Measurements from ENCODE around the gene LRP1B. TPM values are rescaled to one million over a fixed set of nuclear protein-coding genes. Genes with fewer than 3 reads are reported as not detected.
"Not testable (repeated sequence)": the region's sequence is repeated elsewhere in the genome, so short reads cannot be mapped to it uniquely, and the experiment has no call there.

LRP1B gene
- polyA plus RNA-seq, 3 donors = 0.77 to 1.1 (median 1.1) TPM

DNA sequence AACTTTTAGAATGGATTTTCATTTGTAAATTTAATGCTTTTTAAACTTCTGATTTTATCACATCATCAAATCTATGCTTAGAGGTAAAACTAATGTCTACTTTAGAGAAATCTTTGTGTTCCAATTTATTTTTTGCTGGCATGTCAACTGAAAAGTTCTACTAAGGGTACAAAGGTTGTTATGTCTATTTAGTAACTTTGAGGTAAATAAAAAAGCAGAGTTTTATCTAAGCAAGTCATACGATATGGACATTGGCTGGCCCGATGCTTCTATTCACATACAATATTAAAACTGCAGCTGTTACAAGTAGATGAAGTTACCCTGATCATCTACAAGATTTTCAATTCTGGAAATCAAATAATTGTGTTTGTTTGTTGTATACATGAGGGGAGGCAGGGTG lies 1575.1 kb downstream of the LRP1B start:
- DNase-seq (ENCODE audit: extremely low read depth in 1 of 11, low read depth in 9 of 11, low spot score in 4 of 11) = no peak

DNA sequence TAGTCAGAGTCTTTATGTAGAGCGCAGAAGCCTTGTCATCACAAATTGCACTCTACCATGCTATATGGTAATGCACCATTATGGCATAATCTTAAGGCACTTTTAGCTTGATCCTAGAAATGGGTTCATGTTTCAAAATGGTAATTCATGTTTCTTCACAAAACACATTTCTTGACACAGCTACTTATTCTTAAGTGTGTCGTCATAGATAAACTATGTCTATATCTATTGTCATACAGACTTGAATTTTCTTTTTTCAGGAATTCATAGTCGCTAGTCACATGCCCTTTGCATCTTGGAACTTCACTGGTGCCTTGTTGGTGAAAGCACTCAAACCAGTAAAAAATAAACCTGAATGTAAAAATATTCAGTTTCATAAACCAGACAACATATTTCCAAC lies 1578.2 kb downstream of the LRP1B start:
- no peak for DNase-seq (ENCODE audit: extremely low read depth in 1 of 11, low read depth in 9 of 11, low spot score in 4 of 11)

DNA sequence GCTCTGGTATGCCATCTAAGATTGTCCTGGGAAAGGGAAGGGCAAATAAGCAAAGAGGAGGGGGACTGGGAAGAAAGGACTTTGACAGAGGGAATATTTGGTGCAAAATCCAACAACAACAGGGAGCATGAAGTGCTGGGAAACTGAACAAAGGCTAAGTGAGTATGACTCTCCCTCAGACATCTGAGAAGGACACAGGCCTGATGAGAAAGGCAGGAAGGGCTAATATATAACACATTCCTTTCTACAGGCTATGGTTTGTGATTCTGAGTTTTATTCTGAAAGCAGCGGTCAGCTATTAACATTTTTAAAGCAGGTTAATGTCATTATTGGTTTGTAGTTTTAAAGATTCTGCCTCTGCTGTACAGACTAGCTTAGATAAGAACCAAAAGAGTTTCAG lies 1579.5 kb downstream of the LRP1B start:
- DNase-seq (ENCODE audit: extremely low read depth in 1 of 11, low read depth in 9 of 11, low spot score in 4 of 11) = peak in 7 of 11 donors; percentile 3 to 40 (median 19)

DNA sequence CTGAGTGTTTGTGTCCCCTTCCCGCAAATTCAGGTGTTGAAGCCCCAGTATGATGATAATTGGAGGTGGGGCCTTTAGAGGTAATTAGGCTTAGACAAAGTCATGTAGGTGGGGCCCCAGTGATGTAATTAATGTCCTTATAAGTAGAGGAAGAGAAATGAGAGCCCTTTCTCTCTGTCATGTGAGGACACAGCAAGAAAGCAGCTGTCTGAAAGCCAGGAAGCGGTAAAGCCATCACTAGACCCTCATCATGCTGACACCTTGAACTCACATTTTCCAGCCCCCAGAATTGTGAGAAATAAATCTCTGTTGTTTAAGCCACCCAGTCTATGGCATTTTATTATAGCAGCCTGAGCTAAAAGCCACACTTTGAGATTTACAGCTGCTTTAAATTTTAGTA lies 1580.0 kb downstream of the LRP1B start:
- DNase-seq (ENCODE audit: extremely low read depth in 1 of 11, low read depth in 9 of 11, low spot score in 4 of 11) = peak in 3 of 11 donors; percentile 3 to 9 (median 5)

DNA sequence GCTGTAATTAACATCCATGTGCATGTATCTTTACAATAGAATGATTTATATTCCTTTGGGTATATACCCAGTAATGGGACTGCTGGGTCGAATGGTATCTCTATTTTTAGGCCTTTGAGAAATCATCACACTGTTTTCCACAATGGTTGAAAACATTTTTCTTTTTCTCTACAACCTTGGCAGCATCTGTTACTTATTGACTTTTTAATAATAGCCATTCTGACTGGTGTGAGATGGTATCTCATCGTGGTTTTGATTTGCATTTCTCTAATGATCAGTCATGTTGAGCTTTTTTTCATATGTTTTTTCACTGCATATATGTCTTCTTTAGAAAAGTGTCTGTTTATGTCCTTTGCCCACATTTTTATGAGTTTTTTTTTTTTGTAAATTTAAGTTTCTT lies 1586.0 kb downstream of the LRP1B start:
- DNase-seq (ENCODE audit: extremely low read depth in 1 of 11, low read depth in 9 of 11, low spot score in 4 of 11) = not testable (repeated sequence)

DNA sequence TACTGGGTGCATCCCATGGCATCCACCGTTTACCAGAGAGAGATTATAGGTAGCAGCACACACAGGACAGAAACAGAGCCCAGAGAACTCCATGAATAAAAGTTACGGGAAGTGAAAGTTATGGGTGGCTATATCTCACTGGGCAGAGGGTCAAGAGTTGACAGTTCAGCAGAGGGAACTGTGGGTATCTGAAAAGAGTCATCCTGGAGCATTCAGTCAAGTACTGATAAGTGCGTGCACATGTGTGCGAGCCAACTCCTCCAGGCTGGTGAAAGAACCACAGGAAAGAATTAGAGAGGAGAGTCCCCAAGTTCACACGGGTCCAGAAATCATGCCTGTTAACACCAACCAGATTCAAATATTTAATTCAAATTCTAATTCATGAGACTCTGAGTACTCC lies 1588.2 kb downstream of the LRP1B start:
- DNase-seq (ENCODE audit: extremely low read depth in 1 of 11, low read depth in 9 of 11, low spot score in 4 of 11) = no peak

DNA sequence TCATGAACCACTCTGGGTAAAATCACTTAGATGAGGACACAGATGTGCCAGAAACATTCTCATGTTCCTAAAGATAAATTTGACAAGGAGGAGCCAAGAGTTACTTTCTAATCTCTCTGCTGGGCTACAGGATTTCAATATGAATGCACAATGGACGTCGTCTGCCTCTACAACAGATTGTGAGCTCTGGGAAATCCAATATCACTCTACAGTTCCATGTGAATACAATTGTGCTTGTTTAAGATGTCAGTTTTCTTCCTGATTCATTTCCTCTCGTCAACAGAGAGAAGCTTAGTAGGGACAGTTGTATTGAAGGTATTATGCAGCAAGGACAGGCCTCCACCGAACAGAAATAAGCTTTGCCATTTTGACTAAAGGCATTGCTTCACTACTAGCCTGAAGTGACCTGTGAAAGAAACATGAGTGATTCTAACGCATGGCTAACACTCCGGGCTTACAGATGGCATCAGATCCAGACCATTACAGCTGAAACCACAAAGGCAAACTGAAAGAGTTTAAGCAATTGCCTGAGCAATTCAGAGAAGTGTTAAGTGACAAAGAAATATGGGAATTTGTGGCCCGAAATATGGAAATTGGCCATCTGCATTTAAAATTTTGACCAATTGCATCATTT lies 1591.5 kb downstream of the LRP1B start:
- DNase-seq (ENCODE audit: extremely low read depth in 1 of 11, low read depth in 9 of 11, low spot score in 4 of 11) = no peak

DNA sequence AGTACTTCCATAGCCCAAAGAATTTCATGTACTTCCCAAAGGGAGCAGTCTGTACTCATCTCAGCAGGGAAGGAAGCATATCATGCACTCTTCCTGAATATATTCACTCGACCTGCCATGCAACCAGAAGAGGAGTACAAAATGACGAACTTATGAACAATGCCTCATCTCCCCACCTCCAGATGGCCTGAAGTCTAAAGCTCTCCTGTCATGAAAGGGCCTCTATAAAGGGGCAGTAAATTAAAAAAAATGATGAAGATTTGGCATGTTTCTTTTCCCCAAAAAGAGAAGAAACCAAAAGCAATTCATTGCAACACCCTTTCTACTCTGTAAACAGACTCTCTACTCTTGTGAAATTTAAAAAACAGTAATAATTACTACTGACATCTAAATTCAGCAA lies 1601.1 kb downstream of the LRP1B start:
- DNase-seq (ENCODE audit: extremely low read depth in 1 of 11, low read depth in 9 of 11, low spot score in 4 of 11) = no peak

DNA sequence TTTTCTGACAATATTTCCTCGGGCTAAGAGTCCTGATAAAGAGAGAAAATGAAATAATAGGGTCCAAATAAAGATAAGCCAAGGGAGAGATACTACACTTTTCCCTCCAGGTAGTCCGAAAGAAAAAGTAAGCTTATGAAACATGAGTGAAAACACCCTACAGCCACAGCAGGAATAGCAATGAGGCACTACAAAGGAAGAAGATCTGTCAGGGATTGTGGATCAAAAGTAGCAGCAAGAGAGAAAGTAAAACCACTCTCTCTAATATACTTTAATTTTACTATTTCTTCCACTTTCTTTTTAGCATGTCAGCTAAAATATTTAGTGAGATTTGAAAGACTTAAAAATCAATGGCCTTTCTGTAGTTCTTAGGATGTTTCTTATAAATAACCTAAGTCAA lies 1601.8 kb downstream of the LRP1B start:
- no peak for DNase-seq (ENCODE audit: extremely low read depth in 1 of 11, low read depth in 9 of 11, low spot score in 4 of 11)

DNA sequence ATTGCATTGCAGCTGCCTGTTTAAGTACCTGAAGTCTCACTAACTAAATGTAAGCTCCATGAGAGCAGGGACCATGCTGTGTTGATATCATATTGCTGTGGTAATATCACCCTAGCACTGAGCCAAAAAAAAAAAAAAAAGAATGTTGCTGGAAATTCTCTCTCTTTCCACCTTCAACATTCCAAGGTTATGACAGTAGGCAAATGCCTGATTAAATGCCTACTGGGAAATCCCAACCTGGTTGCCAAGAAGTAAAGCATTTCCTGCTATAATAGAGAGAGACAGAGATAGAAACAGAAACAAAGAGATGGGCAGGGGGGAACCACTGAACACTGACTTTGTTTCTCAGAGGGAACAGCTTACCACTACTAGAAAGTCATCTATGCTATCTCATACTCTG lies 1604.2 kb downstream of the LRP1B start:
- DNase-seq (ENCODE audit: extremely low read depth in 1 of 11, low read depth in 9 of 11, low spot score in 4 of 11) = no peak

DNA sequence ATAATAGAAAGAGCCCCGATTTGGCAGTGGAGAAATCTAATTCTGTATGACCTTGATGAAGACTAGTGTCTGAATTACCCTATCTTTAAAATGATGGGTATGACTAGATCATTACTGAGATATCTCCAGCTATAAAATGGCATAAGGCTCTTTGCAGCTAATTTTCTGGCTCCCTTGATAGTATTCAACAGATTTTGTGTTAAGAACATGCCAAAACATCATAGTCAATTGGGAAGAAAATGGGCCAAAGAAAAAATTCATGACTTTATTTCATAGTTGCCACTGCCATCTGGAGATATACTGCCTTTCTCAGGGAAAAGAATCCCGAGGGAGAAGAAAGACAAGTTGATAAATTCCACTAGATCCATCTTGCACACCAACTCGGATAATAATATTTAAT lies 1618.7 kb downstream of the LRP1B start:
- DNase-seq (ENCODE audit: extremely low read depth in 1 of 11, low read depth in 9 of 11, low spot score in 4 of 11) = no peak

DNA sequence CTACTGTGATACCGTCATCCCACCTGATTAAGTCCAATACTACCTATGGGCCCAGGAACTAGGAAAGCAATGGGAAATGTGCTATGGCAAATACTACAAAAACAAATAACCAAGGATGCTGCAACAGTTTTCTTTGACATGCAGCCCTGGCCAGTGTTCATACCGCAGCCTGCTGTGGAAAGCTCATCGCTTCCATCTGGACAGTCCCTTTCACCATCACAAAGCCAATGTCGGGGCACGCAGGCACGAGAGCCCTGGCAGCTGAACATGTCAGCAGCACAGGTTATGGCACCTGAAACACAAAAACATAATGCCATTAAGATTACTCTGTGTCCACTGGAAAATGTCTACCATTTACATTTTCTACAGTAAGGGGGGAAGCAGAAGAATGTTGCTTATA lies 1621.1 kb downstream of the LRP1B start:
- DNase-seq (ENCODE audit: extremely low read depth in 1 of 11, low read depth in 9 of 11, low spot score in 4 of 11) = no peak

DNA sequence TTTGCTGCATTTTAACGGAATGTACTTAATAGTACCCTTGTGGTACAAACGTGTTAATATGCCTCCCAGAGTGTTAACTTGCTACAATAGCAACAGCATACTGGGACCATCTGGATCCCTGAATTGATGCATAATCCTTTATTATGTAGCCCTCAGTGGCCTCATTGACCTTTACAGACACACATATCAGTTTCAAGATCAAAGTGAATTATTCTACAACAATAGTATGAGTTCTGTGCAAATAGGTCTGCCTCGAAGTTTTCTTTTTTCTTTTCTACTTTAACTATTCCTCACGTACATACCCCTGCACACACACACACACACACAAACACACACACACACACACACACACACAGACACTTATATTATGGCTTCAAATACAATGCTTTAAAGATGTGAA lies 1622.1 kb downstream of the LRP1B start:
- no peak for DNase-seq (ENCODE audit: extremely low read depth in 1 of 11, low read depth in 9 of 11, low spot score in 4 of 11)

DNA sequence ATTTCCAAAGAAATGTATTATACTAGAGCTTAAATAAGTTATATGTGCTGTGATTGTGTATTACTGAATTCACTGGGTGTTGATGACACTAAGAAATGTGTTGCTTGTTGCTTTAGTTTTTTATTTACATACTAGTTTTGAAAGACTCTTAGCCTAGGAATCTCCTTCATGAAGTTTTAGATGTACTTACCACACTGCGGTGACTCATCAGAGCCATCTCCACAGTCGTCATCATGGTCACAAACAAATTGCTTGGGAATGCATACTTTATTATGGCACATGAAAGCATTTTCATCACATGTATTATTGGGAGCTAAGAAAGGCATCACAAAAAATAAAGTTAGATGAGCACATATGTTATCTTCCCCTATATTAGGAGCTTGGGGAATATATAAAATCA lies 1624.2 kb downstream of the LRP1B start:
- DNase-seq (ENCODE audit: extremely low read depth in 1 of 11, low read depth in 9 of 11, low spot score in 4 of 11) = no peak

DNA sequence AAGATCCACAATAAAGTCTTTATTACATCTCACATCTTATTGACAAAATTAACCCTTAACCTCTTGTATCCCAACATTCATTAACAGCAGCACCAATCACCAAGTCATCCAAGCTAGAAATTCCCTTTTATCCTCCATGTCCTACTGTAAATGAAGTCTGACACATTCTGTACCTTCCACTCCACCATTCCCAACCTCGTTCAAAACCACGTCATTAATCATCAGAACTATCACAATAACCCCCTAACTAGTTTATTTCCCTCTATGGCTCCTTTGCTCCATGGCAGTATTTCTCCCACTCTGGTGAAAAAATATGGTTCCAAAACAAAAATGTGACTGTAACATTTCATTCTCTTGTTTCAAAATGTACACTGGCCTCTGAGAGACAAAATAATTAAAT lies 1626.2 kb downstream of the LRP1B start:
- no peak for DNase-seq (ENCODE audit: extremely low read depth in 1 of 11, low read depth in 9 of 11, low spot score in 4 of 11)

DNA sequence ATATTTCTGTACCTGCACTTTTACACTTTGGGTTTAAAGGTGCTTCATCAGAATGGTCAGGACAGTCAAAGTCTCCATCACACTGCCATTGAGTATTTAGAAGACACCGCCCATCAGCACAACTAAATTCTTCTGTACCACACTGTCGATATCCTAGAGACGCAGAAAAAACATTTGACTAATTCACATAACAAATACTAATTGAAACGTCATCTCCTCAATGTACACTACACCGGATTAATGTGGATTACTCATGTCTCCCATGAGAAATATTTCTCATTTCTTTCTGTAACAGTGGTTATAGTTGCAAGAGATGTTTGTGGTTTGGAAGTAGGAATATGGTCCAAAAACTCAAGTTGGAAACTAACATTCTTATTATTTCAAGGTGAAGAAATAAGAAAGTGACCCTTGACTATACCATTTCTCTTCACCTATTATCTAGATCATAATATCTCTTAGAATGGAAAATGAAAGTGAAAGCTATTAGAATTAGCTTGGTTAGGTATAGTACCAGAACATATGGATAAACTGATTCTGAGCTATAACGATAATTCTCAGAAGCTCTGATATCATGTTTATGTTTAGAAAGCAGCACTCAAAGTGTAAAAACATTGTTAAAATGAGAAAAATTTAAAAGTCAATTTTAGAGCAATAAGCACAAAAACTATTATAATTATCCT lies 1627.7 kb downstream of the LRP1B start:
- DNase-seq (ENCODE audit: extremely low read depth in 1 of 11, low read depth in 9 of 11, low spot score in 4 of 11) = no peak

DNA sequence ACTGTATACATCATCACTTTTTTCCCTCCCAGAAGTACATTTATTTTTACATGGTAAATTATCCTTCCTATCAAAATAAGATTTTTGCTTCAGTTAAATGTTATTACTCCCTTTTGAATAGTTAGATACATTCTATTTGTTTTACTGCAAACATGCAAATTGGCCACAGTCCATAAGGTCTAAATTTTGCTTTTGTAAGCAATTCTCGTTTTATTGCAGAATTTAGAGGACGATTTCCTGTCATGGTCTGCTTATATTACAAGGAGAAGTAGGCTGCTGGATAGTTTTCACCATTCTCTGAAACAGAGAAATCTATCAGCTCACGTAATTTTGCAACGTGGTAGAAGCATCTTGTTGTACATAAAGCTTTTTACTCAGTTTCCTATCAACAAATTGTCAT lies 1632.5 kb downstream of the LRP1B start:
- no peak for DNase-seq (ENCODE audit: extremely low read depth in 1 of 11, low read depth in 9 of 11, low spot score in 4 of 11)

DNA sequence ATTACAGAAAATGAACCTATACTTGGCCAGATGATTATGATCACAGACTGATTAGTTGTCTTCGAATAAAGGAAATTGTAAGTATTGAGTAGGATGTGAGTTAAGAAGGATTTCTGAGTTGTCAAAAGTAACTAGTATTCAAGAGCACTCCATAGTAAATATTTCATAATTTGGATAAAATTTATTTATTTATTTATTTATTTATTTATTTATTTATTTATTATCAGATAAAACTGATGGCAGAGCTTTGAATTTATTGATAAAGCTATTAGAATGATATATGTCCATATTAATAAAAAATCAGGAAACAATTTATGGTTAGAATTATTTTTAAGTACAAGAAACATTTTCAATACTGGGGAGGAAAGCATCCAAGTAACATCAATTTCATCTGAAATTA lies 1634.1 kb downstream of the LRP1B start:
- DNase-seq (ENCODE audit: extremely low read depth in 1 of 11, low read depth in 9 of 11, low spot score in 4 of 11) = no peak

DNA sequence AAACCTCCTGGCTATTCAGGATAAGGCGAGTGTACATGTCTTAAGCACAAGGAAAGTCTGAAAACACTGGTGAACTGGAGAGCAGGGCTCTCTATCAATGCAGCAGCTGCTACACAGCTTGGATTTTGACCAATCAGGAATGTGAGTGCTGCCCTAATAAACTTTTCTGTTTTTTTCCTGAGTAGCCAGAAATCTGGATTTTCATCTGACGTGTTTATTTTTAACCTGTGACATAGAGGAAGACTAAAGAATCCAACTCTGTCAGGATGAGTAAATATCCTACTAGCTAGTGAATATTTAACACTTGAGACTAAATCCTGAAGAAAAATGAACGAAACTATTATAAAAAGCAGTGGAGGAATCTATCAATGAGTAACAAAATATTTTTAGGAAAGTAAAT lies 1638.9 kb downstream of the LRP1B start:
- peak in 4 of 11 donors; percentile 2 to 28 (median 6) for DNase-seq (ENCODE audit: extremely low read depth in 1 of 11, low read depth in 9 of 11, low spot score in 4 of 11)

DNA sequence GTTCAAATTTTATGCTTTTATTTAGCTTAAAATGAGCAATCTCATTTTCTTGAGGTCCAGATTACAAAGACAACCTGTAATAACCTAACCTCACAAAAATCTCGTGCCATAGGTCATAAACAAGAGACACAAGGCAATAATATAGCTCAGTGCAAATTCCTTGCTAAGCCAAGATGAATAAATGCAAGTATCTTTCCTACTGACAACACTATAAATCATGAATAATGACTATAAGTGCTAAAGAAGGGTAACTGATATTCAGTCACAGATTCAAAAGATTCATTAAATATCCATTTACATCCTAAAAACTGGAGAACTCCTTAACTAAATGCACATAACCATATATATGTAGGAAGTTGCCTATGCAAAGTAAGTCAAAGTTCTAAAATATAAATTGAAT lies 1641.6 kb downstream of the LRP1B start:
- DNase-seq (ENCODE audit: extremely low read depth in 1 of 11, low read depth in 9 of 11, low spot score in 4 of 11) = no peak

DNA sequence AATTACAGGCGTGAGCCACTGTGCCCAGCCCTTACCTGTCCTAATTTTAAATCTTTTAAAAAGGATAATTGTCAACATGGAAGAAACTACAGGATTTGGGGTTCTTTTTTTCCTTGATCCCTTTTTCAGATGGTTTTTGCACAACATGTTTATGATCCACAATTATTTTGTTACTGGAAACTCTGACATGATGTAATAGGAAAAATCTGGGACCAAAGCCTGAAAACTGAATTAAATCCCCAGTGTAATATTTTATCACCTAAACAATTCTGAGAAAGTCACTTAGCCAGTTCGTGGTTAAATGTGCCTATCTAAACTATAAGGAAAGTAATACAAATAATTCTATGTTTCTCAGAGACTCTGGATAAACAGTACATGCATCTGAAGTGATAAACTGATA lies 1649.7 kb downstream of the LRP1B start:
- no peak for DNase-seq (ENCODE audit: extremely low read depth in 1 of 11, low read depth in 9 of 11, low spot score in 4 of 11)
